ENCODE data around the gene MARCHF6. TPM values are rescaled to one million over a fixed set of nuclear protein-coding genes. Genes with fewer than 3 reads are reported as not detected.

Gene MARCHF6
- total and polyA plus RNA-seq, 9 of the 15 experiments (the other 6 are each of a cell fraction or from before 2014, with no cell fraction given), result 74.1 to 456 (median 116) TPM

- TF ChIP-seq, protein P1, sequence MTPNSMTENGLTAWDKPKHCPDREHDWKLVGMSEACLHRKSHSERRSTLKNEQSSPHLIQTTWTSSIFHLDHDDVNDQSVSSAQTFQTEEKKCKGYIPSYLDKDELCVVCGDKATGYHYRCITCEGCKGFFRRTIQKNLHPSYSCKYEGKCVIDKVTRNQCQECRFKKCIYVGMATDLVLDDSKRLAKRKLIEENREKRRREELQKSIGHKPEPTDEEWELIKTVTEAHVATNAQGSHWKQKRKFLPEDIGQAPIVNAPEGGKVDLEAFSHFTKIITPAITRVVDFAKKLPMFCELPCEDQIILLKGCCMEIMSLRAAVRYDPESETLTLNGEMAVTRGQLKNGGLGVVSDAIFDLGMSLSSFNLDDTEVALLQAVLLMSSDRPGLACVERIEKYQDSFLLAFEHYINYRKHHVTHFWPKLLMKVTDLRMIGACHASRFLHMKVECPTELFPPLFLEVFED (CRISPR knock-in tag; conservative IDR thresholded peaks at IDR 0.05), result peak; percentile 80
- TF ChIP-seq ZFPM2 (CRISPR knock-in tag; IDR thresholded peaks at IDR 0.05), result no peak
- TF ChIP-seq ILF3 (IDR thresholded peaks at IDR 0.05; ENCODE audit: borderline replicate concordance), result no peak
These were observed 41.7 kb upstream of the MARCHF6 start (continued) for GRCh38 chr5:10311595-10312425.

- POLR2A ChIA-PET, result interaction anchor here (1.0 kb wide), 1 partner anchor 40 kb away, joined by 3 read pairs; no protein-coding TSS in a partner anchor
- no peaks in the 10 kb centered on the region; a peak in 1 of 5 replicates for H3K27me3 ChIP-seq (ENCODE audit: control insufficient read depth in 2 of 2, insufficient read depth in 2 of 2, low read length in 2 of 2)
These were observed 38.3 kb upstream of the MARCHF6 start for GRCh38 chr5:10315201-10315600.

More at GRCh38 chr5:10315201-10315600, 38.3 kb upstream of the MARCHF6 start:
- intact Hi-C loops (cut with micrococcal nuclease) (loop anchor here (5.0 kb wide), 1 partner anchor 122 kb away; no protein-coding TSS in a partner anchor), in situ Hi-C loops (cut with MboI) (no loop called here)
- Histone ChIP-seq H3K9me3 (replicated peaks; ENCODE audit: control insufficient read depth, insufficient read depth, low read depth, low read length) (no peaks in the 10 kb centered on the region), H3K9ac (ENCODE audit: insufficient read depth in 1 of 2, low read depth in 2 of 2, low read length in 2 of 2) (peak overlapping the region in 1 of 2 experiments; percentile 67; a peak in 2 of 4 replicates), H4K20me1 (replicated peaks; ENCODE audit: control insufficient read depth, insufficient read depth, low read length) (no peaks in the 10 kb centered on the region), H3K9me1 (ENCODE audit: control insufficient read depth, insufficient read depth, low read length) (no peaks in the 10 kb centered on the region), H3K4me2 (ENCODE audit: insufficient read depth, low read length) (no peak overlapping the region), H3K36me3 (ENCODE audit: control insufficient read depth, insufficient read depth, low read length) (no peaks in the 10 kb centered on the region), H2AFZ (ENCODE audit: low read depth, low read length) (0 out of 2 replicates have a peak overlapping the region, but pooled peaks have one; percentile 3), H3K4me1 (replicated peaks in 1 of 2; ENCODE audit: control insufficient read depth in 2 of 2, insufficient read depth in 2 of 2, low read length in 2 of 2) (peaks cover 40 to 49% of the 10 kb centered on the region in 2 experiments), H3K27ac (ENCODE audit: extremely low read depth, low read depth, low read length) (no peak overlapping the region), H3K4me3 (no peak overlapping the region), H3K79me2 (ENCODE audit: control insufficient read depth, insufficient read depth, low read length) (no peaks in the 10 kb centered on the region)
- CTCF ChIA-PET (ENCODE audit: low intra/inter-chr PET ratio), result no interaction called here
- 69% methylated on average over 5 of the region's 5 CpGs for whole genome bisulfite sequencing (ENCODE audit: insufficient coverage, low coverage, missing lambda C conversion rate)
- no peak for TF ChIP-seq ARHGAP35 (IDR thresholded peaks at IDR 0.05; ENCODE audit: partially characterized antibody)
- no peak for TF ChIP-seq NFE2 (IDR thresholded peaks at IDR 0.05; ENCODE audit: low read depth)
- TF ChIP-seq PCBP1 (IDR thresholded peaks at IDR 0.05; ENCODE audit: low read depth, low read length, poor library complexity, severe bottlenecking), result no peak
- no peak for TF ChIP-seq ZNF232 (CRISPR knock-in tag; IDR thresholded peaks at IDR 0.05)
- no peak for TF ChIP-seq THAP12 (CRISPR knock-in tag; IDR thresholded peaks at IDR 0.05)
- no peak for TF ChIP-seq KLF10 (CRISPR knock-in tag; IDR thresholded peaks at IDR 0.05)
- no peak for TF ChIP-seq POLR2A (conservative IDR thresholded peaks at IDR 0.05)
- TF ChIP-seq, protein P2, sequence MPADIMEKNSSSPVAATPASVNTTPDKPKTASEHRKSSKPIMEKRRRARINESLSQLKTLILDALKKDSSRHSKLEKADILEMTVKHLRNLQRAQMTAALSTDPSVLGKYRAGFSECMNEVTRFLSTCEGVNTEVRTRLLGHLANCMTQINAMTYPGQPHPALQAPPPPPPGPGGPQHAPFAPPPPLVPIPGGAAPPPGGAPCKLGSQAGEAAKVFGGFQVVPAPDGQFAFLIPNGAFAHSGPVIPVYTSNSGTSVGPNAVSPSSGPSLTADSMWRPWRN (IDR thresholded peaks at IDR 0.05; ENCODE audit: low read depth), result no peak
- no peak for TF ChIP-seq ZNF3 (CRISPR knock-in tag; IDR thresholded peaks at IDR 0.05)
- DNase-seq (ENCODE audit: extremely low read depth in 1 of 4, low spot score in 3 of 4) (no peak), ATAC-seq (no peak), FAIRE-seq (no peak)
- no TSS peak for BruUV-seq (replicated peaks)
